ENCODE results near the gene TVP23B.
"Not testable (repeated sequence)": the region's sequence is repeated elsewhere in the genome, so short reads cannot be mapped to it uniquely, and the experiment has no call there.

- TF ChIP-seq CTCF, POLR2A (IDR thresholded peaks at IDR 0.05): not testable (repeated sequence)
Observed at GRCh38 chr17:18785933-18786332, 5.0 kb downstream of the TVP23B start.

Measured in right lobe of liver (tissue), 4 donors.